Measurements from ENCODE around the gene E2F6.

The E2F6 gene

DNA sequence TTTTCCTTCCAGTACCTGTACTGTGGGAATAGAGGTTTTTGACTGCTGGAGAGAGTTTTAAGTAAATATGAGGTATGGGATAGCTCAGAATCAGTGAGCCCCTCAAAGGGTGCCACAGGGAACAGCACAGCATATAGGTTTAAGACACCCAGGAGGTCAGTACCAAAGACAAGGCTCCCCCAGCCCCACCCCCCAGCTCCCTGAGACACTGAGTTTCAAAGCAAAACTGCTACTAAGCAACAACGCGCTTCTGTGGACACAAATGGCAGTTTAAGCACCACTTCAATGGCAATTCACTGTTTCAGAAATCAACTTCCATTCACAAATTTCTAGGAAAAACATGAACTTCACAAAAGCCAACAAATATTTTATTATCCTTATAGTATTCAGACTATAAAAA lies 15.2 kb downstream of the E2F6 start:
- DNase-seq, result no peak

DNA sequence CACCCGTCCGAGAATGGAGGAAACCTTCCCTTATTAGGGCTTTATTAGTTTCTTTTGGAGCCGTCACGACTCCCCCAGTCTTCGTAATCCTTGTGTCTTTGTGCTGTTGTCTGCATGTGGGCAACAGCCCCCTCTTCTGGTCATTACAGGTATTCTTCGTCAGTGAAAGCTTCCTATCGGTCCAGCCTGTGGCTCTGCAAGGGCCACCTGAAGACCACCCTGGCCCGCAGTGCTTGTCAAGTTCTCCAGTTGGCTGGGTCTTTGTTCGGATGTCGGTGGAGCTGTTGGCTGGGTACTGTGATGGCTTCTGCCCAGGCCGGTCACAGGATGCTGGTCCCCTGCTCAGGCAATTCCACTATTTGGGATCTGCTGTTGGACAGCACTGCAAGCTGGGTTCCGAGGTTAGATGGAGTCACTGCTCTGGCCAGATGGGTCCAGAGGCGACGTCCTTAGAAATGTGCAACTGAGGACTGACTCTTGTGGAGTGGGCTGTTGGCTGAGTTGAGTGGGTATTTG lies 19.2 kb downstream of the E2F6 start:
- DNase-seq, result peak in 5 of 6 experiments; percentile 14 to 63 (median 37)

GRCh38 chr2:11444737-11445136 lies 21.2 kb downstream of the E2F6 start:
- DNase-seq, result no peak

GRCh38 chr2:11438555-11439080 lies 27.3 kb downstream of the E2F6 start:
- no peak for DNase-seq

DNA sequence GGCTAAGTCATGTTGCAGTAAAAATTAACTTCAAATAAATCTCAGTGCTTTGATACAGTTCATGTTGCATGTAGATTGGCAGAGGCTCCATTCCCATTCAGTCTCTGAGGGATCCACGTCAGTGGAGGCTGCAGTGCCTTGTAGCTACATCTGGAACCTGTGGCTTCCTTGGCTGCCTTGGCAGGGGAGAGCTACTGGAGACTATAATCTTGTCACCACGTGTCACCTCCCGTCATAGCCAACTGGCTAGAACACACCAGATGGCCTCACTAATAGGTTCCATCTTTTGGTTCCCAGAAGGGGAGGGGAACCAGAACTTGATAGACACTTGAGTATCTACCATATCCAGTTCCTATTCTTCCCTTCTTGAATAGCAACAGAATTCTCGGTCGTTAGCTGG lies 28.4 kb downstream of the E2F6 start:
- DNase-seq, result no peak

- DNase-seq, result no peak
Observed at GRCh38 chr2:11435036-11435435, 30.9 kb downstream of the E2F6 start.

DNA sequence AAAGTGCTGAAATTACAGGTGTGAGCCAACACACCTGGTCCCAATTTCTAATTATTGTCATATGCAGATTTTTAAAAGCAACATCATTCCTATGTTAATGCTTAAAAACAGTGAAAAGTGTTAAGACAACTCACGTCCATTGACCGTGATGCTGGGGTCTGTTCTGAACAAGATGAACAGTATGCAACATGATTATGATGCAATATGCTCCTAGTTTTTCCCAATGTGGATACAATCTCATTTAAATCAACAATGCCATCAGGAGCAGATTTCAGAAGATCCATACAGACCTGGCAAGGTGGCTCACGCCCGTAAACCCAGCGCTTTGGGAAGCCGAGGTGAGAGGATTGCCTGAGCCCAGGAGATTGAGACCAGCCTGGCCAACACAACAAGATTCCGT lies 31.5 kb downstream of the E2F6 start:
- DNase-seq, result no peak

DNA sequence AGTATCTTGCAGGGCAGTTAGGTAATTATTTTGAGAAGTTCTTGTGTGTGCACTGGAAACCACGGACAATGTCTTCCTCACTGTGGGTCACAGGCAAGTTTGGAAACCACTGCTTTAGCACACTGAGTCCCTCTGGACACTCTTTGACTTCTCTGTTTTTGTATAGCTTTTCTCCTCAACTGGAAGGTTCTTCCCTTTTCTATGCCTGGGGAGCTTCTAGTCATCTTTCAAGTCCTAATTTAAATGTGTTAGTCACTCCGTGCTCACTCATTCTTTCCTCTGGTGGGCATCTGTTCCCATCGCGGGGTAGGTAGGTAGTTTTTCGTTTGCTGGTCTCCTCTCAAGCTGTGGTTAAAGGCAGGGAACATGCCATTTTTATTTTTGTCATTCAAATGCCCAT lies 32.1 kb downstream of the E2F6 start:
- no peak for DNase-seq

DNA sequence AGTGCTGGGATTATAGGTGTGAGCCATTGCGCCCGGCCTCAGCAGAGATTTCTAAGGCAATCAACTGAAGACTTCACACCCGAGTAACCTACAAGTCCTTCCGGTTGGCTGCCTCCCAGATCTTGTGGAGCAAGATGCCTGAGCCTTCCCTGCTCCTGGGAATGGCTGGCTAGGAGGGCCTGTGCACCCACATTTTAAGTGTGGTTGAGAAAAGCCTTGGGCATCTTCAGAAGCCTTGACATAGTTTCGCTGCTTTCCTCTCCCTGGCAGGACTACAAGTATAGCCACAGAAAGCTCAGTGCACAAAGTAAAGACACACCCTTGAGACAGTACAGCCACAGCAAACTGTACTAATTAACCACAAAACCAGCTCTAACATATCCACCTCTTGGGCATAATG lies 35.2 kb downstream of the E2F6 start:
- DNase-seq, result no peak

DNA sequence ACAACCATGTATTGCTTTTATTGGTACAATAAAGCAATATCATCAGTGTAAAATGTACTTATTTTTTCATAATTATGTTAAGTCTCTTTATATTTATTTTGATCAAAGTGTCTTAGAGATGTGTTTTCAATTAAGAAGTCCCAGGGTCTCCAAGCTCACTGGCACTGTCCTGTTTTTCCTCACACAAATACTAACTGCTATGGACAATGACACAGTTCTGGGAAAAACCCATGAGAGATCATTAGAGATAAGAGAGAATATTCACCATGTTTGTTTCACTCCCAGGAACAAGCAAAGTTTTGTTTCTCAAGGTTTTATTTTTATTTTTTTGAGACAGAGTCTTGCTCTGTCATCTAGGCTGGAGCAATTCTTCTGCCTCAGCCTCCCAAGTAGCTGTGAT lies 38.7 kb downstream of the E2F6 start:
- no peak for DNase-seq

- DNase-seq, result no peak
Observed at GRCh38 chr2:11422901-11423435, 43.0 kb downstream of the E2F6 start.

DNA sequence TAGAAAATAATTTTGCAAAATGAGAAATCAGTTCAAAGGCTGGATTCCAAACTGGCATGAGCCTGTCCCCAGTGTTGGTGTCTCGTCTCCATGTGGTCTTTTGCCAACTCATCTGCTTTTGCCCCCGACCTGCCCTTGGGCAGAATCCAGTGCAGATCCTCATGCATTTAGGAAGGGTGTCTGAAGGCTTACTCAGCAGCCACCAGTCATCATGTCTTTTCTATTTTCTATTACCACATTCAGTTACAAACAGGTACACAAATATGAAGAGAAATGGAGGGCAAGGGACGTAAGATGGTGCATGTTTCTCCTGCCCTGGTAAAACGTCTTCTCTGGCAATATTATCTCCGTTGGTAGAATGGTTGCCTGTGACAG lies 43.5 kb downstream of the E2F6 start:
- no peak for DNase-seq

GRCh38 chr2:11421863-11422490 lies 44.0 kb downstream of the E2F6 start:
- DNase-seq, result no peak

DNA sequence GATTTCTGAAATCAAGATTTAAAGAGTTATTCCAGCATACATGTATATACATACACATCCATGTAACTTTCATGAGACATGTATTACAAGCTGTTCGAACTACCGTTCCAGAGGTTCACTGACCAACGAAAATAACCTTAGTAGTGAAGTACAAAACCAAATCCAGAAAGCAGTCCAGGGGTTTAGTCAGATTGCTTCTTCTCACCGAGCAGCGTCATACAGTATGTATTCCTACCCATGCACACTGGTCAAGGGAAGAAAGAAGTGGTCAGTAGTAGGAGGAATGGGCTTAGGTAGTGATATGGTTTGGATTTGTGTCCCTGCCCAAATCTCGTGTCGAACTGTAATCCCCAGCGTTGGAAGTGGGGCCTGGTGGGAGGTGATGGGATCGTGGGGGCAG lies 45.3 kb downstream of the E2F6 start:
- no peak for DNase-seq

DNA sequence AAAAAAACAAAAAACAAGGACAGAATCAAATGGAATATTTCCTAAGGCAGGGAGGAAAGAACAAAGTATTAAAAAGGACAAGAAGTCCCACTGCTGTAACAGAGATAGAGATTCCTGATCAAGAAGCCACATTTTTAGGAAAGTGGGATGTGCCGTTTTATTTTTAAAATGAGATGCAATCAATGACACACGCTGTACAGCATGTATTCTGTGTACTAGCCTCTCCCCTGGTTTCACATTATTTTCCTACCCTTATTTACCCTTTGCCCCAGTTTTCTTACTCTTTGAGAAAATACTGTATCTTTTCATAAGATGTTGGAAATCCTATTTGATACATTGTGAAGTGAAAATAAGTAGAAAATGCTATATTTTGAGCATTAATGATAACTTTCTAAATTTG lies 45.8 kb downstream of the E2F6 start:
- DNase-seq, result no peak

- DNase-seq, result no peak
Observed at GRCh38 chr2:11419781-11420180, 46.2 kb downstream of the E2F6 start.

DNA sequence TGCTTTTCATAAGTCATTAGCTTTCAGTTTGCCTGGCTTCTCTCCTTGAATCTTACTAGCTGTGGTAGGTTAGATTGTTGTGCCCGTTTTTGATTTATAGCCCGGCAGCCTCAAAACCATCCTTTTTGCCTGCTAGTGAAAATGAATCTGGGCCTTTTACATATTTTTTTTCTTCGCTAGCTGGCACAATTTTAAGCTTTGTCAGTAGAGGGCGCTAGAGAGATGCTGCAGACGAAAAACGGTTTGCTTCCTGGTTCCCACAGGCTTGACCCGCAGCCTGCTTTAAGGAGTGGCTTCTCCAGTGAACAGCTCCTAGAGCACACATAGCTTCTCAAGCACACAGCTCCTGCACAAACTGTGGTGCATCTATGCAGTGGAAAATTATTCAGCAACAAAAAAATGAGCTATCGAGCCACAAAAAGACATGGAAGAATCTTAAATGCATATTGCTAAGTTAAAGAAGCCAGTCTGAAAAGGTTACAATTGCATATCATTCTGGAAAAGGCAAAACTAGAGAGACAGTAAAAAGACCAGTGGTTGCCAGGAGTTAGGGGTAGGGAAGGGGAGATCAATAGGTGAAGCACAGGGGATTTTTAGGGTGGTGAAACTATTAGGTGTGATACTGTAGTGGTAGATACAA lies 47.9 kb downstream of the E2F6 start:
- no peak for DNase-seq

DNA sequence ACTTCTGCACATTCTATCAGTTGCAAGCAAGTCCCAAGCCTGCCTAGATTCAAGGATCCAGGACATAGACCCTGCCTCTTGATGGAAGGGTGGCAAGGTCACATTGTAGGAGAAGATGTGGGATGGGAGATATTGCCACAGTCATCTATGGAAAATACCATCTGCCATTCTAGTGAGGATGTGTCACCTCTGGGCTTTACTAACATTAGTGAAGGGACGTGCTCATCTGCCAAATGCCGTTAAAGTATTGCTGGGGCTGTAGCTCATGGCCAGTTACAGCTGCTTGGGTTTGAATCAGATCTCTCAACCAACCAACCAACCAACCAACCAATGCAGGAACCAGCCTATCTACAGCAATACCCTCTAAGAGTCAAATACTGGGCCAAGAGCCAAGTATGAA lies 49.0 kb downstream of the E2F6 start:
- DNase-seq, result no peak

DNA sequence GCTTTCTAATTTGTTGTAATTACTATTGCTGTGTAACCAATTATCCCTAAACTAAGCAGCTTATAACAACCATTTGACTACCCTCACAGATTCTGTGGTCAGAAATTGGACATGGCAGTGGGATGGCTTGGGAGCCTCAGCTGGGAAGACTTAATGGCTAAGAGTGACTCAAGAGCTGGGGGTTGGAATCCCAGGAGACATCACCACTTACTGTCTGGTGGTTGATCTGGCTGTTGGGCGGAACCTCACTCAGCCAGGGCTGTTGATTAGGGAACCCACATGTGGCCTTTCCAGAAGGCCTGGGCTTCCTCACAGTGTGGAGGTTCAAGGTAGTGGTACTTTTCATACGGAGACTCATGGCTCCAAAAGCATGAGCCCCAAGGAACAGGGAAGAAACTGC lies 49.8 kb downstream of the E2F6 start:
- DNase-seq, result no peak

DNA sequence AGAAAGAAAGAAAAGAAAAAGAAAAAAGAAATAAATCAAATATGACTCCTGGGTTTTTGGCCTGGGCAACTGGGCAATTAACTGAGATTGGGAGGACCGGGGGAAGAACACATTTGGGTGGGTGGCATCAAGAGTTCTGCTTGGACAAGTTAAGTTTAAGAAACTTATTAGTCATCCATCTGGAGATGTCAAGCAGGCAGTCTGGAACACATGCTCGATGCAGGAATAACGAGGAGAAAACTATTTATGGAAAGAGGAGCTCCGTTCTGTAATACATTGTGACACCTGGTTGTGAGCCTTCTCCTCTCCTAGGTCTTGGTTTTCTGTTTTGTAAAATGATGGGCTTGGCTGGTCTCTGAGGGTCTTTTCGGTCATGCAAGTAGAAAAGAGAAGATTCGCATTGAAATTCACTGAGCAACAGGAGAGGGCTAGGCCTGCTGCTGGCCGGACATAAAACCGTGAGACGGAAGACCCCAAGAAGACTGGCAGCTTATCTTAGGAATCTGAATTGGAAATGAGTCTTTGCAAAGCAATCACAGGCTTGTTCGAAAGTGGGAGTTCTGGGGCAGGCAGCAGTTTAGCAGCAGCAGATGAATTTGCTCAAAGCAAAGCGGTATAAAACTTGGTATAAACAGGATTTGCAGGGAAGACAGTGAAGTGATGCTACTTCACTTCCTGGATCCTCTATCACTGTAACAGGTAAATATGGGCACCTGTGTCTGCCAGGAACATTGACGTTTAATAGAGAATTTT lies 51.4 kb downstream of the E2F6 start:
- DNase-seq, result no peak

DNA sequence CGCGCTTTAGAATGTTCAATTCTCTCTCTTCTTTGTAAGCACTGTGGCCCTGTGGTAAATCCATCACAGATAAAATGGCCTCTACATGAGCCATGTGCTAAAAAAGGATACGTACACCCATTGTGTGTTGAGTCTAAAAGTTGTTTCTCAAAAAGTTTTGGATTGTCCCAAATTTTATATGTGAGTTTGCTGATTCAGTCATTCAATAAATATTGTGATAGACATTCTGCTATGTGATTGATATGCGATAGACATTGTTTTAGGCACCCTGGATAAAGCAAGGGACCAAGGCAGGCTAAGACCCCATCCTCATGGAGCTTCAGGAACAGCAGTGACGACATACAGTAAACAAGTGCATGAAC lies 53.5 kb downstream of the E2F6 start:
- DNase-seq, result no peak

DNA sequence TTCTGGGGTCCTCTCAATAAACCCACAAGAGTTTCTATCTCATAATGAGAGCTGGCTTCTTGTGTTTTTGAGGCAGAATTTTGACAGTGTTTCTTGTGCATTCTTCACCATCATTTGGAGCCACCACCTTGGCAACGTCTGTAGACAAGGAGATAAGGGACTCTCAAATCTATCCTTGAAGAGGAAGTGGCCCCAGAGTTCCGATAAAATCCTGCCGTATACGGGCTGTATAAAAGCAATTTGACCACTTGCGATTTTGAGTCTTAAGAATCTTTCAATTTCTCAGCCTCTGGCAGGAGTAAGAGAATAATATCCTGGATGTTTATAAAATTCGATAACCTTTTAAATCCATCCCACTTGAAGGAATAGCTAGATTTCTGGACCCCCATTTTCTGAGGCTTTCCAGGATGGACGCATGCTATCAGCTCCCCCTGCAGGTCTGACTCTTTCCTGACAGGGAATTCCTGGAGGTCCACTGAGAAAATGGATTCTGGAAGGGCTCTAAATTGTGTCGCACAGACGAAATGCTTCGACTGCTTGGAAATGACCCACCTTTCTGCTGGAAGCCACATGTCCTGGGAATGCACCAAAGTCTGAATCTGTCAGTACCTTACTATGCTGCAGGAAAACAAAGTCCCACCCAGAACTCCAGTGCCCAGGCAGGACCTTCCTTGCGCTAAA lies 54.1 kb downstream of the E2F6 start:
- DNase-seq, result no peak

DNA sequence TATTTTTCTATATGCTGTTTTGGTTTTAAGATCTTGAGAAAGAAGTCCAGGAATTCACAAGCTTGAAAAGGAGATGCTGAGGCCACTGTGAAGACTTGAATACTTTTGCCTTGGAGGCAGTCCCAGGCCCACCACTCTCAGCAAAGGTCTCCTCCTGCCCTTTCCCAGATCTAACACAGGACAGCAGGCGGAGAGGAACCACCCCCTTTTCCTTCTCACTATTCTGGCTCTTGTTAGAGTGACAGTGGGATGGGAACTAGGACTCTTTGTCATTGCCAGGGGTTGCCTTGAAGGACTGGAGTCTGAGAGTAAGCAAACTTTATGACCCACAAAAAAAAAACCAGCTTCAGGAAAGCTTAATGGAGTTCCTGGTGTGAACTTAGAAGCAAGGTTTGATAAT lies 54.7 kb downstream of the E2F6 start:
- no peak for DNase-seq

Measured in stimulated activated naive CD4-positive, alpha-beta T cell (primary cell).